Caco-2 (cell line): ENCODE data around the gene HOXD10. TPM values are rescaled to one million over a fixed set of nuclear protein-coding genes. Genes with fewer than 3 reads are reported as not detected.

Experiments
- BruUV-seq: library from RNA; stranded (reverse); fragments of 400-500 nt; replicated peaks from 2 replicates; lab custom pipeline; 2021; lab: Mats Ljungman, UMichigan
- CTCF ChIA-PET: fragments of 300-600 bp; sonication (Branson Sonifier 250); formaldehyde crosslinking; loops from one replicate; lab custom pipeline; 2022; ENCODE audit warnings: antibody characterized with exemption; lab: Charles Lee
- POLR2A ChIA-PET: fragments of 300-600 bp; sonication (Branson Sonifier 250); formaldehyde crosslinking; loops from one replicate; lab custom pipeline; 2022; ENCODE audit warnings: antibody characterized with exemption; lab: Charles Lee
- DNase-seq, 2 experiments: peaks; one replicate each; pipeline versions ENCODE4 v3.0.0 to v3.0.0-alpha.2; 2020 to 2022
- H3K27me3 ChIP-seq: replicated peaks from 2 replicates; pipeline ENCODE4 v1.6.0; 2011; ENCODE audit warnings: low read length; ENCODE audit not compliant: control insufficient read depth, insufficient read depth
- H3K36me3 ChIP-seq: 2 replicates; pipeline ENCODE4 v1.5.1; 2011; ENCODE audit warnings: low read length; ENCODE audit not compliant: control insufficient read depth, insufficient read depth
- H3K4me1 ChIP-seq: fragments of 250-450 bp; sonication (Bioruptor Pico); 2 replicates; pipeline ENCODE4 v1.5.1; 2020; ENCODE audit warnings: mild to moderate bottlenecking
- H3K4me3 ChIP-seq: 2 replicates; pipeline ENCODE4 v1.5.1; 2011; ENCODE audit warnings: low read depth, mild to moderate bottlenecking, control low read depth, low read length
- H3K9me3 ChIP-seq: fragments of 250-450 bp; sonication (Bioruptor Pico); 2 replicates; pipeline ENCODE4 v1.5.1; 2020; ENCODE audit warnings: mild to moderate bottlenecking, moderate library complexity
- H3K27ac Mint-ChIP-seq: one replicate; pipeline ENCODE4 v1.8.0; 2022; ENCODE audit warnings: mixed read lengths; ENCODE audit not compliant: unreplicated experiment
- H3K27me3 Mint-ChIP-seq: one replicate; pipeline ENCODE4 v1.8.0; 2022; ENCODE audit warnings: mixed read lengths; ENCODE audit not compliant: insufficient read depth, unreplicated experiment
- H3K36me3 Mint-ChIP-seq: one replicate; pipeline ENCODE4 v1.8.0; 2022; ENCODE audit warnings: mild to moderate bottlenecking, mixed read lengths; ENCODE audit not compliant: insufficient read depth, unreplicated experiment
- H3K4me1 Mint-ChIP-seq: one replicate; pipeline ENCODE4 v1.8.0; 2022; ENCODE audit warnings: low read depth, mixed read lengths; ENCODE audit not compliant: unreplicated experiment
- H3K4me3 Mint-ChIP-seq: one replicate; pipeline ENCODE4 v1.8.0; 2022; ENCODE audit warnings: mild to moderate bottlenecking, moderate library complexity, mixed read lengths; ENCODE audit not compliant: unreplicated experiment
- H3K9me3 Mint-ChIP-seq: one replicate; pipeline ENCODE4 v1.8.0; 2022; ENCODE audit warnings: mixed read lengths; ENCODE audit not compliant: unreplicated experiment
- intact Hi-C: fragments of 100-400 bp; cut with micrococcal nuclease; formaldehyde crosslinking; loops from one replicate; pipeline ENCODE4 v1.10.0; 2022; ENCODE audit not compliant: unreplicated experiment
- total RNA-seq: library from RNA; stranded (reverse); gene quantifications from 2 replicates; pipeline ENCODE4 v1.2.3, GENCODE V29; 2022
- TF ChIP-seq, protein P1 (sequence below), 2 experiments: fragments of 200-600 bp in 1 of 2; IDR thresholded peaks; 1 replicate in 1 of 2; 2 replicates in 1 of 2; pipeline versions ENCODE4 v1.5.1 to v1.8.0; 2011 to 2022; ENCODE audit warnings: antibody characterized with exemption in 1 of 2, control low read depth in 1 of 2, inconsistent platforms in 1 of 2, low read depth in 1 of 2, low read length in 1 of 2, mild to moderate bottlenecking in 1 of 2, moderate library complexity in 1 of 2; ENCODE audit not compliant: insufficient read depth in 1 of 2, severe bottlenecking in 1 of 2, unreplicated experiment in 1 of 2

Gene HOXD10
- total RNA-seq, 1 experiment from 2014 or later: not detected

DNA sequence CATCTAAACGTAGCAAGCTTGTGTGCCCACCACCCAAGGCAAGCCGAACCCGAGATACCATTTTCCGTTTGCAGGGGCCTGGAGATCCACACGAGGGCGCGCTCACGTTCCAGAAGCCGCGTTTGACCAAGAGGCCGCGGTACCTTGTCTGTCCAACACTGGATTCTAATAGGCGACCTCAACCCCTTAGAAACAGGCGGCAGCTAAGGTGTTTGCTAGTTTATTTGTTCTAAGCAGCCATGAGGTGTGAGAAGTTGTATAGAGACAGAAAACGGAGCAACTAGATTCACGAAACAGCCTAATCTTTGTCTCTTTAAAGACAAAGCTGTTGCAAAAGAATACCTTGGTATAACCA is 5.3 kb upstream of the HOXD10 start:
- H3K9me3 Mint-ChIP-seq: no peaks in the 10 kb centered on the region
- no peak overlapping the region for H3K4me3 Mint-ChIP-seq
- intact Hi-C loops: no loop called here
- no peaks in the 10 kb centered on the region for H3K36me3 ChIP-seq
- H3K4me1 Mint-ChIP-seq: peaks cover 2% of the 10 kb centered on the region
- H3K27me3 ChIP-seq: peaks cover 10% of the 10 kb centered on the region
- no peak overlapping the region for H3K27ac Mint-ChIP-seq
- TF ChIP-seq, protein P1, sequence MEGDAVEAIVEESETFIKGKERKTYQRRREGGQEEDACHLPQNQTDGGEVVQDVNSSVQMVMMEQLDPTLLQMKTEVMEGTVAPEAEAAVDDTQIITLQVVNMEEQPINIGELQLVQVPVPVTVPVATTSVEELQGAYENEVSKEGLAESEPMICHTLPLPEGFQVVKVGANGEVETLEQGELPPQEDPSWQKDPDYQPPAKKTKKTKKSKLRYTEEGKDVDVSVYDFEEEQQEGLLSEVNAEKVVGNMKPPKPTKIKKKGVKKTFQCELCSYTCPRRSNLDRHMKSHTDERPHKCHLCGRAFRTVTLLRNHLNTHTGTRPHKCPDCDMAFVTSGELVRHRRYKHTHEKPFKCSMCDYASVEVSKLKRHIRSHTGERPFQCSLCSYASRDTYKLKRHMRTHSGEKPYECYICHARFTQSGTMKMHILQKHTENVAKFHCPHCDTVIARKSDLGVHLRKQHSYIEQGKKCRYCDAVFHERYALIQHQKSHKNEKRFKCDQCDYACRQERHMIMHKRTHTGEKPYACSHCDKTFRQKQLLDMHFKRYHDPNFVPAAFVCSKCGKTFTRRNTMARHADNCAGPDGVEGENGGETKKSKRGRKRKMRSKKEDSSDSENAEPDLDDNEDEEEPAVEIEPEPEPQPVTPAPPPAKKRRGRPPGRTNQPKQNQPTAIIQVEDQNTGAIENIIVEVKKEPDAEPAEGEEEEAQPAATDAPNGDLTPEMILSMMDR (IDR thresholded peaks at IDR 0.05; ENCODE audit: insufficient read depth in 1 of 2, low read depth in 1 of 2, low read length in 1 of 2, severe bottlenecking in 1 of 2, unreplicated experiment in 1 of 2): peak; percentile 65 to 84
- no peaks in the 10 kb centered on the region for H3K9me3 ChIP-seq
- BruUV-seq: no TSS peak
- ChIA-PET CTCF (interaction anchor here (1.6 to 2.2 kb wide), 2 partner anchors 10 to 344 kb away, joined by 5 to 6 read pairs; no protein-coding TSS in a partner anchor), POLR2A (no interaction called here)
- peak in 1 of 2 experiments; percentile 67 for DNase-seq
- no peak overlapping the region for H3K4me3 ChIP-seq
- H3K4me1 ChIP-seq: peaks cover 6% of the 10 kb centered on the region; the same call in 1 of the 2 replicates
- H3K27me3 Mint-ChIP-seq: peaks cover 44% of the 10 kb centered on the region
- no peaks in the 10 kb centered on the region for H3K36me3 Mint-ChIP-seq

DNA sequence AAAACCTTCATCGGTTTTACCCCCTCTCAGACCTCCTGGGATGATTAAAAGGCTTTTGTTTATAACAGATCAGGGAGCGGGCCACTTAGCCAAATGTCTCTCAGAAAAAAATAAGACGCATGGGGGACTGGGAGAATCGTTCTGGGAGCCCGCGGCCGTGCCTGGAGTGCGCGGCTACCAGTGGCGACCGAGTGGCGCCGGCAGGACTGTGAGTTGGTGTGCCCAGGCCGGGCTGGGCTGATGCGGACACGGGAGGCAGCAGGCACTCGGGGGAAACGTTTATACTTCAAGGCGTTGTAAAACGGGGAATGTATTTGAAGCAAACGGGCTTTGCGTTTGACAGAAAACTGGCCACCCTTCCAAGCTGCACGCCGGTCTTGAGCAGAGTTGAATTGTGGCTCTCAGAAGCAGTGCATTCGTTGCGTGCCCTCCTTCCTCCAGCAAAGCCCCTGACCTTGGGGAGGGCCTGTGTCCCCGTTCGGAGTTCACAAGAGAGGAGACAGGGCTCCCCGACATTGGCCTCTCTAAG is 4.7 kb upstream of the HOXD10 start:
- Mint-ChIP-seq H3K4me1 (no peaks in the 10 kb centered on the region), H3K36me3 (no peaks in the 10 kb centered on the region), H3K4me3 (no peak overlapping the region), H3K27ac (no peak overlapping the region), H3K27me3 (peaks cover 49% of the 10 kb centered on the region), H3K9me3 (no peaks in the 10 kb centered on the region)
- Histone ChIP-seq H3K9me3 (no peaks in the 10 kb centered on the region), H3K36me3 (no peaks in the 10 kb centered on the region), H3K4me1 (peaks cover 4% of the 10 kb centered on the region; the same call in 1 of the 2 replicates), H3K27me3 (peaks cover 8% of the 10 kb centered on the region), H3K4me3 (no peak overlapping the region)
- CTCF ChIA-PET: interaction anchor here (1.6 to 2.2 kb wide), 2 partner anchors 9 to 343 kb away, joined by 5 to 6 read pairs; no protein-coding TSS in a partner anchor
- TF ChIP-seq, protein P1 (IDR thresholded peaks at IDR 0.05; ENCODE audit: insufficient read depth in 1 of 2, low read depth in 1 of 2, low read length in 1 of 2, severe bottlenecking in 1 of 2, unreplicated experiment in 1 of 2): no peak
- no TSS peak for BruUV-seq
- POLR2A ChIA-PET: no interaction called here
- no peak for DNase-seq
- intact Hi-C loops: no loop called here

DNA sequence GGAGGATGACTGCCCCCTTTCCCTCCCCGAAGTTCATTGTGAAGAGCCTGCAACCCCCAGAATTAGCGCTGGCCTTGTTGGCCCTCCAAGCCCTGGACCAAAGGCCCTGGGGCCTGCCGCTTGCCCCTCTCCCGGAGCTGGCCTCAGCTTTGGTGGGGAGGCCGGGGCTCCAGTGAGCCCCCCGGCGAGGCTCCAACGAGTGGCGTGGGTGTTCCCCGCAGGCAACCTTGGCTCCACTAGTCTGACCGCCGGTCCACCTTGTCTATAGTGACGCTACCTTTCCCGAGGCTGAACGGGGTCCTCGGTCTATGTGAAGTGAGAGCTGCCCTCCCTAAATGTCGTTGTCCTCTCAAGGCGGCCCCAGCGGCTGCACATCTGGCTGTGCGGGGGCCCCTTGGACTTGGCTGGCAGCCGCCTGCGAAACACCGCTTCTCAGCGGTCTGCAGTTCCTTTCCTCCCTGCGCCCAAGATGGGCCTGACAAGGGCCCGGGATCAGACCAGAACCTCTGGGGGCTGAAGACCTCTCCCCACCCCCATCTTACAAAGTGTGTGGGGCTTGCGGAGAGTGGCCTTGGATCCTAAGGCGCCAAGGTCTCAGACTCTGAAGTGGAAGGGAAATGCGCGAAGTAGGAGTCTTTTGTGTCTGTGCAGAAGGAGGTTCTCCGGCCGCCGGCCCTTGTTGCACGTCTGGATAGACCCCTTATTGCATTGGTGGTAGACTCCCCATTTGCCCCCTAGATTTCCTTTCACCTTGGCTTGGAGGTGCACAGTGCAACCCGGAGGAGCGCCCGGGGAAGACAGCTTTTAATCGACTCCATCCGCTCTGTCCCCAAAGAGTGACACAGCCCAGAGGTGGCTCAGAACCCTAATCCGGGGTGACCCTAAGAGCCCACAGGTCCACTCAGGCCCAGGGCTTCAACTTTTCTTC is 3.9 kb upstream of the HOXD10 start:
- no peak overlapping the region for H3K4me3 Mint-ChIP-seq
- H3K36me3 Mint-ChIP-seq: no peaks in the 10 kb centered on the region
- Histone ChIP-seq H3K36me3 (no peaks in the 10 kb centered on the region), H3K9me3 (no peaks in the 10 kb centered on the region), H3K4me3 (no peak overlapping the region), H3K4me1 (no peaks in the 10 kb centered on the region), H3K27me3 (peaks cover 7% of the 10 kb centered on the region)
- POLR2A ChIA-PET: no interaction called here
- BruUV-seq: no TSS peak
- H3K4me1 Mint-ChIP-seq: no peaks in the 10 kb centered on the region
- H3K9me3 Mint-ChIP-seq: no peaks in the 10 kb centered on the region
- no peak for DNase-seq
- intact Hi-C loops: no loop called here
- H3K27me3 Mint-ChIP-seq: peaks cover 54% of the 10 kb centered on the region
- CTCF ChIA-PET: interaction anchor here (0.6 to 1.6 kb wide), 3 partner anchors 9 to 539 kb away, joined by 3 to 5 read pairs (median 3); no protein-coding TSS in a partner anchor
- TF ChIP-seq, protein P1 (IDR thresholded peaks at IDR 0.05; ENCODE audit: insufficient read depth in 1 of 2, low read depth in 1 of 2, low read length in 1 of 2, severe bottlenecking in 1 of 2, unreplicated experiment in 1 of 2): no peak
- H3K27ac Mint-ChIP-seq: no peak overlapping the region
